ENCODE data around the gene PRTFDC1. TPM values are rescaled to one million over a fixed set of nuclear protein-coding genes. Genes with fewer than 3 reads are reported as not detected.
"Not testable (repeated sequence)": the region's sequence is repeated elsewhere in the genome, so short reads cannot be mapped to it uniquely, and the experiment has no call there.

The PRTFDC1 gene
- total RNA-seq, 1 donor from 2014 or later, result 11.7 TPM

DNA sequence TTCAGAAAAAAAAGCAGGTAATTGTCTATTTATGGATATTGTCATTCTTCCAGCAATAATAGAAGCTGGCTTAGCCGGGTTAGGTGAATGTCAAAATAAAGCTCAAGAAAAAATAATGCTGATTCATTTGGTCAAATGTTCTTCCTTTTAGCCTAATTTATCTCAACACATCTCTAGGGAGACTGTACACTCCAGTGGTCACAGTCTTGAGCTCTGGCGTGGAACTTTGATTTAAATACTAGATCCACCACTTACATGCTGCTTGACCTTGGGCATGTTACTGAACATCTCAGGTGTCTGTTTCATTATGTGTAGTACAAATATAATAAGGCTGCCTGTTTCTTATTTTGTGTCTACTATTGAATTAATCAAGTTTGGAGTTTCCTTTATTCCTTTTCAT lies 22.0 kb downstream of the PRTFDC1 start:
- no peak for DNase-seq

- no peak for DNase-seq
Observed at GRCh38 chr10:24929904-24930303, 22.5 kb downstream of the PRTFDC1 start.

DNA sequence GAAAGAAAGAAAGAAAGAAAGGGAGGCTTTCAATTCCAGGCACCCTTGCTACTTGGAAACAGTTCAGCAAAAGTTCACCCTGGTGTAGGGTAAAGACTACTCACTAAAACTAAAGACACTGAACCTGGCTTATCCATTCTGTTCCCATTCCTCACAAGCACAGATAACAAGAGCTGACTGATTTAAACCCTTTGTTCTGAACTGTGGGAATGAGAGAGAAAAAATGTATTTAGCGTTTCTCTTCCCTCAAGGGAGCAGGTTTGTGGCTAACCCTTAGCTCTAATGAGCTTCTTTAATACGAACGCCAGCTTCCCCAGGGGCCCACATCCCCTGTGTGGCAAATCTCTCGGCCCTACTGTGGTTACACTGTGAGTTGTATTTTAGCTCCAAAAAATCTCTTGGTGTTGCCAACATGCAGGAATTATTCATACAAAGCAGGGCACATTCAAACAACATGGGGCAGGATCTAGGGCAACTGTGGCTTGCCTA lies 23.3 kb downstream of the PRTFDC1 start:
- no peak for DNase-seq

DNA sequence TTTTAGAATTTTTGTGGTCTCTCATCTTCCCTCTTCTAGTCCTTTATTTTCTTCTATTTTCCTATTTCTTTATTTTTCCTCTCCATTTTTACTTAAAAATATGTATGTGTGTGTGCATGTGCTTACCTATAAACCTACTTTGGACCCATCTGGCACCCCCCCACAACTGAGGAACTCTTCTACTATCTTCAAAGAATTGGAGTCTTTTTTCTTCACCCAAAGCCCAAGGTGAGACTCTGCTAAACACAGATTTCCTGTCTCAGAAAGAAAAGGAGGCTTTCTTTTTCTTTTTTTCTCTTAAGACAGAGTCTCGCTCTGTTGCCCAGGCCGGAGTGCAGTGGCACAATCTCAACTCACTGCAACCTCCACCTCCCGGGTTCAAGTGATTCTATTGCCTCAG lies 24.2 kb downstream of the PRTFDC1 start:
- no peak for DNase-seq

GRCh38 chr10:24926557-24926956 lies 25.8 kb downstream of the PRTFDC1 start:
- no peak for DNase-seq

DNA sequence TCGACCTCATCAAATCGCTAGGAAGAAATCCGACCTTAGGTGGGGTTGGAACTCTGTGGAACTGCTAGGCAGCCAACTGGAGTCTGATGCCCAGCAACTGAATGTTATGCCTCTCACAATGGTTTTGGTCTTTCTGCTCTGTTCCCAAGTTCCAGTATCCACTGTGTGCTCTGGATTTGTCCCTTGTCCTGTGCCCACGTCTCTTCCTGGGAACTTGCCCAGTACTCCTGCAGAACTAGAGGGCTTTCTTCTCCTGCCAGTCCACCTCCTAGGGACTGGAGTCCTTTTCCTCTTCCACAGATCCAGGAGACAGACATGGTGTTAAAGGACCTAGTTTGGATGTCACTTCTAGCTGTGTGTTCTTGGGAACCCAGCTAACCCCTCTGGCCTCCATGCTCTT lies 26.6 kb downstream of the PRTFDC1 start:
- DNase-seq, result no peak

DNA sequence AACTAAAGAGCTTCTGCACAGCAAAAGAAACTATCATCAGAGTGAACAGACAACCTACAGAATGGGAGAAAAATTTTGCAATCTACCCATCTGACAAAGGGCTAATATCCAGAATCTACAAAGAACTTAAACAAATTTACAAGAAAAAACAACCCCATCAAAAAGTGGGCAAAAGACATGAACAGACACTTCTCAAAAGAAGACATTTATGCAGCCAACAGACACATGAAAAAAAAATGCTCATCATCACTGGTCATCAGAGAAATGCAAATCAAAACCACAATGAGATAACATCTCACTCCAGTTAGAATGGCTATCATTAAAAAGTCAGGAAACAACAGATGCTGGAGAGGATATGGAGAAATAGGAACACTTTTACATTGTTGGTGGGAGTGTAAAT lies 27.9 kb downstream of the PRTFDC1 start:
- not testable (repeated sequence) for DNase-seq

DNA sequence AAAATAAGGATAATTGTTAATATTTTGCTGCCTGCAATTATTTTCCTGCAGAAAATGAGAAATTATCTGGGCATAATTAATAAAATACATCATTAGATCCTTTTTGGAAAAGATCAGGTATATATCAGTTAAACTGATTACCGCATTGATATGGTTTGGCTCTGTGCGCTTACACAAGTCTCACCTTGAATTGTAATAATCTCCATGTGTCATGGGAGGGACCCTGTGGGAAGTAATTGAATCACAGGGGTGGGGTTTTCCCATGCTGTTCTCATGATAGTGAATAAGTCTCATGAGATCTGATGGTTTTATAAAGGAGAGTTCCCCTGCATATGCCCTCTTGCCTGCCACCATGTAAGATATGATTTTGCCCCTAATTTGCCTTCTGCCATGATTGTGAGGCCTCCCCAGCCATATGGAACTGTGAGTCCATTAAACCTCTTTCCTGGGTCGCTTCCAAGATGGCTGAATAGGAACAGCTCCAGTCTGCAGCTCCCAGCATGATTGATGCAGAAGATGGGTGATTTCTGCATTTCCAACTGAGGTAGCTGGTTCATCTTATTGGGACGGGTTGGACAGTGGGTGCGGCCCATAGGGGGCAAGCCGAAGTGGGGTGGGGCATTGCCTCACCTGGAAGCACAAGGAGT lies 30.1 kb downstream of the PRTFDC1 start:
- not testable (repeated sequence) for DNase-seq

GRCh38 chr10:24920907-24921881 lies 31.2 kb downstream of the PRTFDC1 start:
- DNase-seq, result peak; percentile 22

GRCh38 chr10:24920192-24920591 lies 32.2 kb downstream of the PRTFDC1 start:
- not testable (repeated sequence) for DNase-seq

DNA sequence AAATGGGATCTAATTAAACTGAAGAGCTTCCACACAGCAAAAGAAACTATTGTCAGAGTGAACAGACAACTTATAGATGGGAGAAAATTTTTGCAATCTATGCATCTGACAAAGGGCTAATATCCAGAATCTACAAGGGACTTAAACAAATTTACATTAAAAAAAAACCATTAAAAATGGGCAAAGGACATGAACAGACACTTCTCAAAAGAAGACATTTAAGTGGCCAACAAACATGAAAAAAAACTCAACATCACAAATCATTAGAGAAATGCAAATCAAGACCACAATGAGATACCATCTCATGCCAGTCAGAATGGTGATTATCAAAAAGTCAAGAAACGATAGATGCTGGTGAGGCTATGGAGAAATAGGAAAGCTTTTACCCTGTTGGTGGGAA lies 32.8 kb downstream of the PRTFDC1 start:
- DNase-seq, result not testable (repeated sequence)

GRCh38 chr10:24917979-24918378 lies 34.4 kb downstream of the PRTFDC1 start:
- no peak for DNase-seq

- DNase-seq, result no peak
Observed at GRCh38 chr10:24917493-24917892, 34.9 kb downstream of the PRTFDC1 start.

DNA sequence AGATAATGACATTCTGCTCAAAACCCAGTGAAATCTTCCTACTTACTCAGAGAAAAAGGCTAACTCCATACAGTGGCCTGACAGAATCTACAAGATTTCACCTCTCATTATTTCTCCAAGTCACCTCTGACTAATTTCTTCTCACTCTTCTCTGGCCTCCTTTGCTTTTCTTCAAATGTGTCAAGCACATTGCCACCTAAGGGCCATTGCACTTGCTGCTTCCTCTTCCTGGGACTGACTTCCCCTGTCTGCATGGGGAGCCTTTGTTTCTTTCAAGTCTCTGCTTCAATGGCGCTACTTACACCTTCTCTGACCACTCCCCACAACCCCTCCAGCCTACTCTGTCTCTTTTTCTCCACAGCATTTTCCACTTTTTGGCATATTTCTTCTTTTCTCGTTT lies 36.0 kb downstream of the PRTFDC1 start:
- DNase-seq, result no peak

GRCh38 chr10:24915304-24915703 lies 37.1 kb downstream of the PRTFDC1 start:
- DNase-seq, result no peak

- DNase-seq, result no peak
Observed at GRCh38 chr10:24914148-24914547, 38.3 kb downstream of the PRTFDC1 start.

DNA sequence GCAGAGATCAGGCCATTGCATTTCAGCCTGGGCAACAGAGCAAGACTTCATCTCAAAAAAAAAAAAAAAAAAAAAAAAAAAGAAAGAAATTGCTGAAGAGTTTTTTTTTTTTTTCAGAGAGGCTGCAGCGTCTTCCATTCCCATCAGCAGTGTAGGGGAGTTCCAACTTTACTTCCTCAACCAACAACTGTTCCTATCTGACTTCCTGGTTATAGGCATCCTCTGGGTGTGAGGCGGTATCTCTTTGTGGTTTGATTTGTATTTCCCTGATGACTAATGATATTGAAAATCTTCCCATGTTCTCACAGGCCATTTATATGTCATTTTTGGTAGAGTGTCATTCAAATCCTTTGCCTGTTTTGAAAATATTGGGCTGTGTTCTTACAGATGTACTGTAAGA lies 40.2 kb downstream of the PRTFDC1 start:
- no peak for DNase-seq

GRCh38 chr10:24911029-24911428 lies 41.4 kb downstream of the PRTFDC1 start:
- DNase-seq, result no peak

DNA sequence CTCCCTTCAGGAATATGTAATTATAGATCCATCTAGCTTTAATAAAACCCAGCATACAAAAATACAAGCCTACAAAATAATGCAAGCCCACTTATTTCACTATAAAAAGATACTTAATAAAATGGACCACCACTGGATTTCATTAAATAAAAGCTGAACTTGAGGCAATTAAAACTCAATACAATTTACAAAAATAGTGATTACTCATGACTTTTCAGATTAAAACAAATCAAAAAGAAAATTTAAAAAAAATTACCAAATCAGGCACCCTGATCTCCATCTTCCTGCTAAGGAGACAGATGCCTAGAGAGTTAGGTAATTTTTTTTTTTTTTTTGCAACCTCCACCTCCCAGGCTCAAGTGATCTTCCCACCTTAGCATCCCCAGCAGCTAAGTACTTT lies 41.8 kb downstream of the PRTFDC1 start:
- DNase-seq, result no peak

DNA sequence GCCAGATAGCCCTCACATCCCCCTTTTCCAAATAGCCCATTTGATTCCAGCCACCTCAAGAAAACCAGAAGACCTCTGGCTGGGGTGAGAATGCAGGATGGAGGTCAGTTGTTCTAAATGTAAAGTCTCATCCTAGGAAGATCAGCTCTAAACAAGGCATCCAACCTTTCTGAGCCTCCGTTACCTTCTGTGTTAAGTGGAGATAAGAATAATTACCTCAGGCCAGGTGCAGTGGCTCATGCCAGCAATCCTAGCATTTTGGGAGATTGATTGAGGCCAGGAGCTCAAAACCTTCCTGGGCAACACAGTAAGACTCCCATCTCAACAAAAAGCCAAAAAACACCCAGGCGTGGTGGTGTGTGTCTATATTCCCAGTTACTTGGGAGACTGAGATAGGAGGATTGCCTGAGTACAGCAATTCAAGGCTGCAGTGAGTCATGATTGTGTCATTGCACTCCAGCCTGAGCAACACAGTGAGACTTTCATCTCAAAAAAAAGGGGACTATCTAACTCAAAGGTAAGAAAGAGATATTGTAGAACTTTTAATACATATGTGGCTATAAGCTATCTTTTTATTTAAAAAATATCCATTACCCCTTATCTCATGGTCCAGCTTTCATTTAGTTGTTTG lies 43.5 kb downstream of the PRTFDC1 start:
- no peak for DNase-seq

DNA sequence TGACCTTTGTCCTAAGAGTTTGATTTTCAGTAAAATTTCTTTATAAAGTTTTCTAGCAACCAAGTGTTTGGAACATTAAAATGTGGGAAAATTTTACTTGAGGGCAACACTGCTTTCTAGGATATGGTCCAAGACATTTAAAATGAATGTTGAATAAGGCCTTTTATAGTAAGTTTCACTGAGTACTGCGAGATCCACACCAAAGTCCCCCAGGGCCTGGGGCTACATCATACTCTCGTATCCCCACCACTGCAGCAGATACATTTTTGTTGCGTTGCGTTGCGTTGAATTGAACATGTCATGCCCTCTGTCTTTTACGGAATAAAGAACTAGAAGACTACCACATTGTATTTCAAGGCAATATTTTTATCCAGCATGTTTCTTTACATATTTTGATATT lies 44.5 kb downstream of the PRTFDC1 start:
- DNase-seq, result peak; percentile 29

DNA sequence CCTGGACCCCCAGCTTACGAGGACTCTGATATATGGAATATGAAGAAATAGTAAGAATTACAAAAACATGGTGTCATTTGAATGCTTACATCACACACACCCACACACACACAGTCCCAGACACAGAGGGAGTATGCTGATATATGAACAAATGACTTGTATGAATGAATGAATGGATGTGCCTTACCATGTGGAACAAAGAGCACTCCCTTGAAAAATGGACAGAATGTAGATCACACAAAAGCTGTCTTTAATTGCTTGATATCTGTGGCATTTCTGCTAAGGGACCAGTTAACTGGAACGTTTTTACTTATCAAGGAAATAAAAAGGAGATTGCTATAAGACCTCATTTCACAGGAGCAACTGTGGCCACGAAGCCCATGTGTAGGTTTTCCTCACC lies 46.0 kb downstream of the PRTFDC1 start:
- no peak for DNase-seq

GRCh38 chr10:24904824-24905223 lies 47.6 kb downstream of the PRTFDC1 start:
- no peak for DNase-seq
